PFSK-1 (cell line): ENCODE data around the gene MISP.

ENCODE experiments used
- FOXP2 ChIP-seq: optimal IDR thresholded peaks from 2 replicates; pipeline ENCODE3; 2011; ENCODE audit warnings: borderline replicate concordance, control low read depth, inconsistent platforms; ENCODE audit not compliant: insufficient read depth; ENCODE audit errors: extremely low read length, extremely low read depth
- POLR2AphosphoS5 ChIP-seq: IDR thresholded peaks from 2 replicates; pipeline ENCODE4 v1.6.1; 2012; ENCODE audit warnings: low read depth, mild to moderate bottlenecking, control low read depth, low read length, moderate library complexity
- REST ChIP-seq, 2 experiments: IDR thresholded peaks; 2 replicates each; pipeline versions ENCODE4 v1.6.1 to v1.8.0; 2011 to 2012; ENCODE audit warnings: low read depth in 2 of 2, low read length in 2 of 2, control low read depth in 1 of 2, inconsistent platforms in 1 of 2, mild to moderate bottlenecking in 1 of 2, moderate library complexity in 1 of 2; ENCODE audit not compliant: insufficient read depth in 1 of 2
- SIN3A ChIP-seq: IDR thresholded peaks from 2 replicates; pipeline ENCODE4 v1.6.1; 2012; ENCODE audit warnings: mild to moderate bottlenecking, low read length, moderate library complexity, borderline replicate concordance; ENCODE audit not compliant: insufficient read depth
- TAF1 ChIP-seq: IDR thresholded peaks from 2 replicates; pipeline ENCODE4 v1.6.1; 2012; ENCODE audit warnings: low read length, control low read depth, borderline replicate concordance; ENCODE audit not compliant: insufficient read depth

The MISP gene

DNA sequence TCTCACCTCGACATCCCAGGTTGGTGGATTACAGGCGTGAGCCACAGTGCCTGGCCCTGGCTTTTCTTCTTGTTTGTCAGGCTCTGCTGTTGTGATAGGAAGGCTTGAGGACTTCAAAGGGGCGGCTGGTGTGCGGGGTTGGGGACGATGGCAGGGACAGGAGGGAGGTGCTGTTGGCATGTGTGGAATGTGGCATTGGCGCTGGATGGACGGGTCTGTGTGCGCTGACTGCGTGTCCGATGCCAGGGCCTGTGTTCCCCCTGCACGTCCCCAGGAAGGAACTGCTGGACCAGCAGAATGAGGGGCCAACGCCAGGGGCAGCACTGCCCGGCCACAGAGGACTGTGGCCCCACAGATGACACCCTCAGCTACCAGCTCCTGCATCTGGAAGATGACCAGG lies 33.6 kb downstream of the MISP start:
- TF ChIP-seq POLR2AphosphoS5 (no peak), FOXP2 (no peak), REST (IDR thresholded peaks at IDR 0.05; ENCODE audit: insufficient read depth in 1 of 2, low read depth in 2 of 2, low read length in 2 of 2) (no peak), TAF1 (no peak), SIN3A (no peak)

- TF ChIP-seq TAF1 (no peak), SIN3A (no peak), REST (IDR thresholded peaks at IDR 0.05; ENCODE audit: insufficient read depth in 1 of 2, low read depth in 2 of 2, low read length in 2 of 2) (no peak), FOXP2 (no peak), POLR2AphosphoS5 (no peak)
These were observed 36.6 kb downstream of the MISP start for GRCh38 chr19:787536-787935.

DNA sequence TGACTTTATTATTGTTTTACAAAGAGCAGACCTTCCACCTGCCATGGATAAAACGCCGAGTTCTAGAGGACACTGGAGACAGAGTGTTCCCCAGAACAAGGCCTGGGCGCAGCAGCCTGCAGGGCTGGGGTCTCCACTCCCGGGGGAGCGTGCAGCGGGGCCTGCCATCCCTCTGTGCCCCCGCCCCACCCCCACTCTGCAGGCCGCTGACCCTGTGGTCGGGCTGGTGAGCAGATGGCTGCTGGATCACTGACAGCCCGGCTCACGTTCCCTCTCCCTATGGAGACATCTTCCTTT lies 37.7 kb downstream of the MISP start:
- TF ChIP-seq FOXP2 (peak; percentile 19), TAF1 (no peak)

- TF ChIP-seq POLR2AphosphoS5, result no peak
- TF ChIP-seq FOXP2, result peak; percentile 78
- TF ChIP-seq SIN3A, result no peak
These were observed 38.2 kb downstream of the MISP start for GRCh38 chr19:788983-789700.

- TF ChIP-seq POLR2AphosphoS5, result no peak
- TF ChIP-seq SIN3A, result peak; percentile 23; the same call in 1 of the 2 replicates
These were observed 38.8 kb downstream of the MISP start for GRCh38 chr19:789701-790060.

GRCh38 chr19:791007-791566 lies 40.2 kb downstream of the MISP start:
- TF ChIP-seq TAF1, result no peak
- TF ChIP-seq POLR2AphosphoS5, result no peak
- TF ChIP-seq FOXP2, result no peak
- TF ChIP-seq REST (IDR thresholded peaks at IDR 0.05; ENCODE audit: insufficient read depth in 1 of 2, low read depth in 2 of 2, low read length in 2 of 2), result no peak
- TF ChIP-seq SIN3A, result no peak
